Urothelium cell line (cell line): ENCODE measurements around the gene ENPP7.

Experiments
- DNase-seq: peaks from one replicate; pipeline ENCODE4 v3.0.0; 2011; ENCODE audit warnings: low spot score, mixed read lengths
- FAIRE-seq: peaks from 2 replicates; lab custom pipeline; 2011; peaks lifted over from hg19 to GRCh38; lab: Jason Lieb, UNC

ENPP7 gene

DNA sequence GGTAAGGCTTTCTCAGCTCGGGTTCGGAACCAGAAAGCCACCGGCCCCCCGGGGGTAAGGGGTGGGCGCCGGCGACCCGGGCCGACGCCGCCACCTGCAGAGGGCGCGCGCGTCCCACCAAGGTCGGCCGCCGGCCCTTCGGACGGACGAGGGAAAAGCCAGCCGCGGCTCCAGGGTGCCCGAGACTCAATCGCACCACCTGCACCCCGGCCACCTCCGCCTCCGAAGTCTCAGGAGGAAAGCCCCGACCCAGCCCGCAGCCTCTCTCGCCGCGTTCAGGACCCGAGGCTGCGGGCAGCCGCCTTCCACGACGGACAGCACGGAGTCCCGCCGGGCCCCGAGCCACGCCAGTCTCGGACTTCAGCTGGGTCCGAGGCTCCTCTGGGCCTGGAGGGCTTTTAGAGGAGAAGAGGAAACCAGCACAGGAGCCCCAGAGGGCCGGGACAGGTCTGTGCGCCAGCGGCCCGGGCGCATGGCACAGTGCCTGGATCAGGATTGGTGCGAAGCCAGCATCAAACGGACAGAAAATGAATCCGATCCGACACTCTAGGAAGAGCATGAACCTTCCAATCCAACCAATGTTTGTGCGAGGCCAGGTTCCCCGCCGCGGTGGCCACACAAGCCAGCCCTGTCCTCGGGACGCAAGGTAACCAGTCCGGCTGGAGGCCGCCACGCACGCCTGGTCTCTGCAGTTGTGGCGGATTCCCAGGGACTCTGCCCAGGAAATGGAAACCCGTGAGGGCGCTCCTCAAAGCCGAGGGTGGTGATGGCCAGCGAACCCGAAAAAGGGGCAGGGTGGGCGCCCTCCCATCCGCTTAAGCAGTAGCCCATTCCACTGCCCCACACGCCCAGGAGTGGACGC, 59.4 kb downstream of the ENPP7 start:
- DNase-seq (no peak), FAIRE-seq (no peak)

DNA sequence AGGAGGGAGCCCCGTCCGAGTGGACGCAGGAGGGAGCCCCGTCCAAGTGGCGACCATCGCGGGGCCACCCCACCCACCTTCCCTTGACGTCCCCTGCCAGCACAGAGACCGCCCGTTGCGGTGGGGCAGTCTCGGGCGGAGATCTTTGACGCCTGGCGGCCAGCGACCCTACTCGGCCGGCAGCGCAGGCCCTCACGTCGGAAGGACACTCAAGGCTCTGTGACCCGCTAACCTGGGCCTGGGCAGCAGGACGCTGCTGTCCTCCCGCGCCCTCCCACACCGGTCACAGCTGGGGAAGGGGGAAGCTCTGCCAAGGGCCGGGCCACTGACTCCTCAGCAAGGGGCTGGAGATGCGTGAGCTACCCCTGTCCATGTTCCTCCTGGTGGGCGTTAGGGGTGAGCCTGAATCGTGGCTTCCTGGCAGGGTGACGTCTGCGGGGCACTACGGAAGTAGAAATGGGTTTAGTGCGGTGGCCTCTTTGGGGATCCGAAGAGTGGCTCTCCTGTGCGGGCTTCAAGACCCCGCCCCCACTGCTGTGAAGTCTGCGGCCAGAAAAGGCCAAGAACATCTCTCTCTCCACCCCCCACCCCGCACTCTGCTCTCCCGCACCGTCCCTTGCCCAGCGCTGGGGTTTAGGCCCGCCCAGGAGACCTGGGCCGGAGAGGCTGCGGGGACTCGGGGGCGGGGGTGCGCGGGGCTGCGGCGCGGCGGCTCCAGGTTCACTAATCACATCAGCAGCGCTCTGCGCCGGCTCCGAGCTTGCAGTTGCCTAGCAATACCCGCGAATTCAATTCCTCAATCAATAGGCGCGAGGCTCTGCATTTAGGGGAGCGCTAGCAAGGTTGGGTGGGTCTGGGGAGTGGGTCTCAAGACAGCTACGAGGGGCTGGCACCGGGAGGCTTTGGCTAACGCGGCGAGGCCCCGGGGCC, 60.3 kb downstream of the ENPP7 start:
- FAIRE-seq (no peak), DNase-seq (no peak)

DNA sequence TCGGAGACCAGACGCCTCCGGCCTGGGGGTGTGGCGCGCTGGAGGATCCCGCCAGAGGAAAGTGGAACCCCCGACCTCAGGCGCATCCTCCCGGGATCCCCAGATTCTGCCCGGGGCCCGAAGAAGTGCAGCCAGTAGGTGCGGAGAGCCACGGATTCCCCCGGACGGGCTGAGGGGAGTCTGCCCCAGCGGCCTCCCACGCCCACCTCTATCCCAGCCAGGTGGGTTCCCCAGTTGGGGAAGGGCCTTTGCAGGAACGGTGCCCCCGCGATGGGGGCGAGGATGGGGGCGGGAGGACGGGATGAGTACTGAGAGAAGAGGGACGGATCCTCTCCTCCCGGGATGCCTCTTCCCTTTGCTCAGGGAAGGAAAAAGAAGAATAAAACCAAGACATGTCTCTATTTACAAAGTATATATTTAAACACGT, 61.0 kb downstream of the ENPP7 start:
- no peak for FAIRE-seq
- no peak for DNase-seq
